ENCODE measurements around the gene TBPL1.

The TBPL1 gene

DNA sequence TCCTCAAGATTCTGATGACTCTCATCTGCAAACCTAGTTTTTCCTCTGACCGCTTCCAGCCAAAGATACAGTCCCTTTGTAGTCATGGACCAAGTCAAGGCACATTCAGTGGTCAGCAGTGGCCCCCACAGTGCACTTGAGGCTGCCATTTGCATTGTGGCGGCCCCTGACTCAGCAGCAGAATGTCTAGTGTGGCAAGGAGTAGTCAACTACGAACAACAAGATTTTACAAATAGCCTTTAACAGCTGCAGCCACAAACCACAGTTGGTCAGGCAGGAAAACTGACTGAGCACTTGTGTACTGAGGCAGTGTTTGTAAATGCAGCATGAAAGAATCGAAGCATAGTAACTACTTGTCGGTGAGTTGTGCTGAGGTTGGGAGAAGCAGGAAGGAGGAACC lies 49.8 kb downstream of the TBPL1 start:
- DNase-seq (ENCODE audit: extremely low read depth in 1 of 2, low read depth in 1 of 2), result no peak

DNA sequence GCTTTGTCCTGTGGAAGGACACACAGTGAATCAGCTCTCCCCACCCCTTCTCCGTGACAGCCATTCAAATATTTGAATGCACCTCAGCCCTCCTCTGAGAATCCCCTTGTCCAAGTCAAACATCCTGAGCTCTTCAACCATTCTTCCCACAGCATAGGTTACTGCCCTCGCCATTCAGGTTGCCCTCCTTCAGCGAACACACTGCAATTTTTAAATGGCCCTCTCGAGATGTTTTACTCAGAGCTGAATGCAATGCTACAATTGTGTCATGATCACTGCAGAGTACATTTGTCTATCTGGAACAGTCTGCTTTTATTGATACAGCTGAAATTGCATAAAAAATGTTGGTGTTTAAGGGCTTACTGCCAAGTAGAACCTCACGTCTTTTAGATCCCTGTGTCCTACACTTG lies 50.5 kb downstream of the TBPL1 start:
- DNase-seq (ENCODE audit: extremely low read depth in 1 of 2, low read depth in 1 of 2), result no peak

DNA sequence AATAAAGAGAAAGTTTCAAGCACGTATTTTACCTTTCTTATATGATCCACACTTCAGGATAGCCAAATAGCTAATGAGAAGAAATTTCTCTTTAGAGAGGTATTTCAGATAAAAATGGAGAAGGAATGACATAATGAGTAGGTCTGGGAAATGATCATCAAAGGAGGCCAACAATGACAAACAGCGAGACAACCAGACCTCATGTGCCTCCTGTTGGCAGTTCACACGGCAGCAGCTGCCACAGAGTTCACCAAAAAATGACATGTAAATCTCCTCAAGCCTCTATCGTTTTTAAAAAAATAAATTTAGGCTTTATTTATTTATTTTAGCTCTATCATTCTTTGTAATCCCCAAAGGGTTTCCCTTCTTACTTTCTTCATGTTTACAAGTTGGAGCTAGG lies 51.7 kb downstream of the TBPL1 start:
- DNase-seq (ENCODE audit: extremely low read depth in 1 of 2, low read depth in 1 of 2), result no peak

DNA sequence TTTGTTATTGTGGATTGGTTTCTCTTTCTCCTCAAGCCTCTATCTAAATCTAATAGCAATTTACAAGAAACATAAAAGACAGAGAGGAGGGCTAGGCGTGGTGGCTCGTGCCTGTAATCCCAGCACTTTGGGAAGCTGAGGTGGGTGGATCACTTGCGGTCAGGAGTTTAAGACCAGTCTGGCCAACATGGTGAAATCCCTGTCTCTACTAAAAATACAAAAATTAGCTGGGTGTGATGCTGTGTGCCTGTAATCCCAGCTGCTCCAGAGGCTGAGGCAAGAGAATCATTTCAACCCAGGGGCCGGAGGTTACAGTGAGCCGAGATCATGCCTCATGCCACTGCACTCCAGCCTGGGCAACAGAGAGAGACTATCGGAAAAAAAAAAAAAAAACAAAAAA lies 52.8 kb downstream of the TBPL1 start:
- no peak for DNase-seq (ENCODE audit: extremely low read depth in 1 of 2, low read depth in 1 of 2)

DNA sequence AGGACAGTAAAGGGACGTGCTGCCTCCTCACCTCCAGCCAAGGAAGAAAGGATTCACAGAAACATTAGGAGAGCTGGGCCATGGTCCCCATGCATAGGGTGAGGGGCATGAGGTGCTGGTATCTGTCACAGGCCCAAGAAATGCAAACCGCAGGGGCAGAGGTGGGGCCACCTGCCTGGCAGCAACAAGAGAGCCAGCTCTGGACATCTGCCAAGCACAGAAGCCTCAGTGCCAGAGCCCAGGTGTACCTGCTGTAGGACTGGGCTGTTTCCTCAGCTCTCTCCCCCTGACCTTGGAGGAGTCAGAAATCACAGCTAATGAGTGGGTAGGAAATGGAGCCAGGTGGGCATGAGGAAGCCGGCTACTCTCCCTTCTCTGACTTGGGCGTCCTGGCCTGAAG lies 54.1 kb downstream of the TBPL1 start:
- DNase-seq (ENCODE audit: extremely low read depth in 1 of 2, low read depth in 1 of 2), result no peak

DNA sequence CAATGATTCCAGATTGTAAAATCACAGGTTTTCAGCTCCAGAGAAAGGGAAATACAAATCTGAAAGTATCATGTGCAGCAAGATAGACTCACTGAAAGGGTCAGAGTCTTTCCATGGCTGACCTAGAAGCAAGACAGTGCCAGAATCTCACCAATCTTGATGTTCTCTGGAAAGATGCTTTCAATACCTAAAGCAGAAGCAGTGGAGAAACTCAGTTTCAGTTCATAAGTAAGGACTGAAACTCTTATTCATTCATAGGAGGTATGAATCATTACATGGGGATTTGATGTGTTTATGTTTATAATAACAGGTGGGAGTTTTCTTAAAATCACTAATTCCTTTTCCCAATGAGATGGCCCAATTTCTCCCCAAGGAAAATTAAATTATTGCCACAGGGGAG lies 56.9 kb downstream of the TBPL1 start:
- no peak for DNase-seq (ENCODE audit: extremely low read depth in 1 of 2, low read depth in 1 of 2)

DNA sequence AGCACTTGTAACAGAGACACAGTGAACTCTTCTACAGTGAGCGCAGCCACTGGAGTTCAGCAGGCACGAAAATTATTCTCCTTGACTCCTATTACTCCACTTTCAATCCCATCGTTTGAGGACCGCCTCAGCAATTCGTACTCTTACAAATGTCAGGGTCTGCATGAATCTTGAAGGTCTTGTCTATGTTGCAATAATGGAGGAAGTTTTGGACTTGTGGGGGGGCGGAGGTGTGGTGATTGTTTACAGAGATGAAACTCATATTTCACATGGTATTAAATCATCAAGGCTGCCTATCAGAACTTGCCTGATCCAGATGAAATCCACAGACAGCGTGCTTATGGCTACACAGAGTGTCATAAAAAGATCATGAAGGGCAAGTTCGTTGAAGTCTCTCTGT lies 57.4 kb downstream of the TBPL1 start:
- DNase-seq (ENCODE audit: extremely low read depth in 1 of 2, low read depth in 1 of 2), result no peak

DNA sequence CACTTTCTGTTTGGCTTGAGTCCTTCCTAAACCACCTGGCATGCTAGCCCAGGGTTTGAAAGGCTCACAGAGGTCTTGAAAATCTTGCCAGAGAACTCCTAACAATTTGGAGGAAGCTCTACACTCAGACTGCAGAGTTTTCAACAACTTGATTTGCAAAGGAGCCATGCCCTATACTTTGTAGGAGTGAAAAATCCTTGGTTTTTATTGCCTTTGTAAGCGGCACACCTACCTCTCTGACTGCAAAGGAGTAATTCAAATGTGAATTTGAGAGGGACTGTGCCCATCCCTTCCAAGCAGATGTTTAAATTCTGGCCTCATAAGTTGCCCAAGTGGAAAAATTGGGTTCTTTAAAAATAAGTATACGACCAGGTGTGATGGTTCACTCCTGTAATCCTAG lies 58.0 kb downstream of the TBPL1 start:
- no peak for DNase-seq (ENCODE audit: extremely low read depth in 1 of 2, low read depth in 1 of 2)

DNA sequence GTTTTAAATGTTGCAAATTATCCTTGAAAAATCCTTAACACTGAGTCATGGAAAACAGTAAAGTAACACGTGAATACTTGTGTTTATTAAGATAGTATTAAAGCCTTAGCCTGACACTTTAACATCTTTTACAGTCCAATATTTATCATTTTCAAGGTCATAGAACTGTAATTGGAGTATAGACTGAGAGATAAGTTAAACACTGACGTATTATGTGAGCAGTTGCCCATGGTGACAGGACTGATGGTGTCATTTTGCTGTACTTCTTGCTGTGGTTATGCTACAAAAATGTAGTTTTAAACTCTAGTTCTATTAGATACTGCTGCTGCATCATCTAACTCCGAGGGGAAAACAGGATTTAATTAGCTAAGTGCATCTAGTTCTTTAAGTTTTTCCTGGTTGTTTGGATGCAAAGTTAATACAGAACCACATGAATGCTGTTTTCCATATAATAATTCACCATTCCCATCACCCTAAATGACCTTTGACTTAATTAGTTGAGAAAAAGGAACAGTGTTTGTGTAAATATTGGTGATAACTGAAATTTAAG lies 61.6 kb downstream of the TBPL1 start:
- no peak for DNase-seq (ENCODE audit: extremely low read depth in 1 of 2, low read depth in 1 of 2)

DNA sequence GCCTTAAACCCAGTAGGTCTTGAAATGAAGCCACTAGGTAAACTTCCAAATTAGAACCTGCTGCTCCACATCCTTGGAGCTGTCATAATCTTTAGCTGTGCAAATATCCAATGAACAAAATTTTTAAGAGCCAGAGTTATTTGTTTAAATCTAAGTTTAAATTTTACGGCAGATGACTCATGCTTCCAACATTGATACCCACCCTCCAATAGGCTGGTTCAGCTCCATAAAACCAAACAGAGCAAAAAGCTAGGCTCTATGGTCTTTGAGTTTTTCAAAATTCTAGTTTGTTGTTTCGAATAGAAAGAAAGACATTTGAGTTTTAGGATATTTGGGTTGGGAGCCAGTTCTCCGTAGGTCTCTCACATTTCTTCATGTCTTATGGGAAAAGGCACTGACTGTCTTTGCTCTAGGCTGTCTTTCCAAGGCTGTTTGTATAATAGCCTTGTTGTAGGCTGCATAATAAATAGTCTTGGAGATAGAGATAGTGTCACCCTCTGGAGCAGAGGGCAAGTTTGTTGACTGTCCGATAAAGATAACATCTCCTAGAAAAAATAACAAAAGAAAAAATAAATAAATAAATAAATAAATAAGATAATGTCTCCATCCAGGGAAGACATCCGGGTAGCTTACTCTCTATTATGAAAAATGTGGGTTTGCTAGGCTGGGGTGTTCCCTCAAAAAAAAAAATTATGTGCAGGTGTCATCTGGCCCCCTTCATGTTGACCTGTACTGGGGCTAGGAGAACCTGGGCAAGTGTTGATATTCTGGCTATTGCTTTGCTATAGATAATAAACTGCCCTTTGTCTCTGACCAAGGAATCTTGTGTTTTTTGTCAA lies 62.9 kb downstream of the TBPL1 start:
- no peak for DNase-seq (ENCODE audit: extremely low read depth in 1 of 2, low read depth in 1 of 2)

DNA sequence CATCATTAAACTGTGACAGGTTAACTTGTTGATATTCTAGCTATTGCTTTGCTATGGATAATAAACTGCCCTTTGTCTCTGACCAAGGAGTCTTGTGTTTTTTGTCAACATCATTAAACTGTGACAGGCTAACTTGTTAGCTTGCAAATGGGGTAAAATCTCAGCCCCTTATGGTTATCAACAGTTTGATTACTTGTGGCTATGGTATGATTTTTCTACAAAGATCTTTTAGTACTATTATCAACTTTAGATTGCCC lies 63.5 kb downstream of the TBPL1 start:
- DNase-seq (ENCODE audit: extremely low read depth in 1 of 2, low read depth in 1 of 2), result no peak

DNA sequence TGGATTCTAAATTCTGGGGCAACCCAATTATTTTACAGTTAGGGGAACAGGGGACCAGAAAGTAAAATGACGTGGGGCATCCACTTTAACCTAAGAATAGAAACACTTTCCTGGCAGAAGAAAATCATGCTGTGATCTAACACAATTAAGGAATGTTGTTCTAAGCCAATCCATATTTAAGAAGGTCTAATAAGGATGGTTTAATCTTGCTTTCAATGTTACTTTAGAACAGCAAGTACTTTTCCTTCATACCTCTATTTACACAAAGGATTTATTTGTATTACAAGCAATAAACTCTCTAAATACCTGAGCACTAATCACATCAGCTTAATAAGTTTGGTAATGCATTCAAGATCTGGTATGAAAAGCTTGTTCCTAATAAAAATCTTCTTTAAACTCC lies 67.0 kb downstream of the TBPL1 start:
- DNase-seq (ENCODE audit: extremely low read depth in 1 of 2, low read depth in 1 of 2), result no peak

DNA sequence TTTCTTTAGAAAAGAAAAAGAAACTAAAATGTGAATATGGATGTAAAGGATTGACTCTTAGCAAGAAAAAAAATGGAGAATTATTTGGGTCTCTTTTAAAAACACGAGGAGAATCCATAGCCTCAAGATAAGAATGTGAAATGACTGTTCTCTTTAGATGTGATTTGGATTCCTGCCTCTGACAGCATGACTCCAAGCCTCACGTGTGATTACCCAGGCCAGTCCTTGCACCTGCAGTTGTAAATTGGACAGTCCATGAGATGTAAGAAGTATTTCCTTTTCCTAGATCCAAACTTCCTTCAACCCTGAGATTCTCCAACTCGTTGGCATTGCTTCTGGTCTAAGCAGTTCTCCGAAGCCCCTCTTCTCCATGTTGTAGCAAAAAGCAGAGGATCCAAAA lies 67.5 kb downstream of the TBPL1 start:
- DNase-seq (ENCODE audit: extremely low read depth in 1 of 2, low read depth in 1 of 2), result no peak

DNA sequence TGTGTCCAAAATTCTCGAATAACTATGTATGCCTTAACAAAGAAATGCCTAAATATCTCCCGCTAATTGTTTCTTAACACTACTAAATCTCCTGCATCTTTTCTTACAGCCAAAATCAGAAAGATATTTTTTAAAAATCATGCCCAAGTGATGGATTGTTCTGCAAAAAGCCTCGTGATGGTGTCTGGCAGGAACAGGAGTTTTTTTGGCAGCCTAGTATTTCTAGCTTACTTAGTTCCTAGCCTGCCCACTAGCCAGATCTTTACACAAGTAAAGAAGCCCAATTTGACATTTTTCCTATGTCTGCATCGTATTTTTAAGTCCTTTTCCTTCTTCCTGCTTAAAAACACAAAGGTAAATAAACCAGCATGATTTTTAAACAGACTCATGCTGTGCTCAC lies 67.9 kb downstream of the TBPL1 start:
- DNase-seq (ENCODE audit: extremely low read depth in 1 of 2, low read depth in 1 of 2), result no peak

DNA sequence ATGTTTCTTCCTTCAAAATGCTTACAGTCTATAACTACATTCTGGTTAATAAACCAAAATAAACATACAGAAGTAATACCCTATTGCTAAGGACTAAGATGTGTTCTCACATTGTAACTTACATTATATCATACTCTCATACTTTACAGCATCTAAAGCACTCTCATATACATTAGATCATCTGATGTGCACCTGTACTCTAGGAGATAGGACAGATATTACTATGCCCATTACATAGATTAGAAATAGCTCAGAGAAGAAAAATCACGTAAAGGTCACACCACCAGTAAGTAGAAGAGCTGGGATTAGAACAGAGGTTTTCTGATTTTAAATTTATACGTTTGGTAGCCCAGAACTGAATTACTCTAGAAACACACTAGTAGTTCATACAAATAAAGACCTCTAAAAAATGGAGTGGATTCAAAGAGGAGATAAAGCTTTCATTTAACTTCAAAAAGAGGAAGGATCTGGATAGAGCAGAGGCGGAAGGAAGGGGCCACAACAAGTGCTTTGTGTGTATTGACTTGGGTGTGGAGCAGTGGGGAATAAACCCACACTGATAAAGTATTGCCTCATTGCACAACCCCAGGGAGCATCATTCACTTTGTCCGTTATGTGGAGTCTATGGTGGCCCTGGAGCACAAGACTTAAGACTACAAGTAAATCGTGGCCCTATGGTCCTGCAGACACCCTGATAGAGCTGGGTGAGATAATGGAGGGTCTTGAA lies 68.5 kb downstream of the TBPL1 start:
- DNase-seq (ENCODE audit: extremely low read depth in 1 of 2, low read depth in 1 of 2), result no peak

DNA sequence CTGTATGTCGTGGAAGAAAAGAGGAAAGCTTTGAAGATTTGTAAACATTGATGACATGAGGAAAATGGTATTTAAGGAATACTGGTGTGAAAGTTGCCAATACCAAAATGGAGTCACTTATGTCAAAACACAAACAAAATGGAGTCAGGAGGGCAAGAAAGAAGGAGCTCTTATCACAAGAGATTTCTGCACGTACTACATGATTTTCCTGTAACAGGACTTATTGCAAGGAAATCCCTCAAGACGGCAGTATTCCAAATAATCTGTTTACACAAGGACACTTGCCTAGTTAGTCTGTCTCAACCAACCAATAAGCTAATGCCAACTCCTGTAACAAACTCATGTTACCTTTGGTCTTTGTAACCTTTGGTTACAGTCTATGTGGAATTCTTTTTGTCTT lies 69.6 kb downstream of the TBPL1 start:
- no peak for DNase-seq (ENCODE audit: extremely low read depth in 1 of 2, low read depth in 1 of 2)

DNA sequence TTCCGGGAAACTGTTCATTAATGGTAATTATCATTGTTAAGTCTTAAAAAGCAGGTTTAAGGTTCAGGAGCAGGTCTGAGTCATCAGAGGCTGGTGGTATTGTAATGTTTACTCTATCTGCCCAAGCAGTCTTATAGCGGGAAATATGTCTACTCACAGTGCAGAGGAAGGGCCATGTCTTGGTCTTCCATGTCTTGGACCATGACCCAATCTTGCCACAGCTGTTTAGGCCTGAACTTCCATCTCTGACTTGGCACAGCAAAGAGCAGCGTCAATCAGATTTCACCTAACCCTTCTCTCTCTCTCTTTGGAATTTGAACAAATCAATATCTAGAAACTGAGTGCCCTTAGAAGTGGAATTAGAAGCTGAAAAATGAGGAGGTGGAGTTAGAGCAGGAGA lies 73.6 kb downstream of the TBPL1 start:
- DNase-seq (ENCODE audit: extremely low read depth in 1 of 2, low read depth in 1 of 2), result no peak

DNA sequence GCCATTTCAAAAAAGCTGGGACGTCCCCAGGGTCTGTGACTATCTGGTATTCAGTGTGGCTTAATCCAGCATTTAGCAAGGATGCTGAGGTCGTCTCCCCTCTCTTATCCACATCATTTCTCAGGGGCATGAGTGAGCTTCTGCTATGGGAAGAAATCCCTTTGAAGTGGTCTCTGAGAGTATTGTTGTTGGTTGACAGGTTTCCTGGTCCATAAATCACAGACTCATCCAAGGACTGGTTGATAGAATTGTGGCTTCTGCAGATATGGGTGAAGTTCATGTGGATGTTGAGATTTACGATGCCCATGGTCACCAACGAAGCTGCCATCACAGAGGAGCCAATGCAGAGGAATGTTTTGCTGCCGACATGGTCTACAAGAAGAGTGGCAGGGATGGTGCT lies 75.4 kb downstream of the TBPL1 start:
- no peak for DNase-seq (ENCODE audit: extremely low read depth in 1 of 2, low read depth in 1 of 2)

DNA sequence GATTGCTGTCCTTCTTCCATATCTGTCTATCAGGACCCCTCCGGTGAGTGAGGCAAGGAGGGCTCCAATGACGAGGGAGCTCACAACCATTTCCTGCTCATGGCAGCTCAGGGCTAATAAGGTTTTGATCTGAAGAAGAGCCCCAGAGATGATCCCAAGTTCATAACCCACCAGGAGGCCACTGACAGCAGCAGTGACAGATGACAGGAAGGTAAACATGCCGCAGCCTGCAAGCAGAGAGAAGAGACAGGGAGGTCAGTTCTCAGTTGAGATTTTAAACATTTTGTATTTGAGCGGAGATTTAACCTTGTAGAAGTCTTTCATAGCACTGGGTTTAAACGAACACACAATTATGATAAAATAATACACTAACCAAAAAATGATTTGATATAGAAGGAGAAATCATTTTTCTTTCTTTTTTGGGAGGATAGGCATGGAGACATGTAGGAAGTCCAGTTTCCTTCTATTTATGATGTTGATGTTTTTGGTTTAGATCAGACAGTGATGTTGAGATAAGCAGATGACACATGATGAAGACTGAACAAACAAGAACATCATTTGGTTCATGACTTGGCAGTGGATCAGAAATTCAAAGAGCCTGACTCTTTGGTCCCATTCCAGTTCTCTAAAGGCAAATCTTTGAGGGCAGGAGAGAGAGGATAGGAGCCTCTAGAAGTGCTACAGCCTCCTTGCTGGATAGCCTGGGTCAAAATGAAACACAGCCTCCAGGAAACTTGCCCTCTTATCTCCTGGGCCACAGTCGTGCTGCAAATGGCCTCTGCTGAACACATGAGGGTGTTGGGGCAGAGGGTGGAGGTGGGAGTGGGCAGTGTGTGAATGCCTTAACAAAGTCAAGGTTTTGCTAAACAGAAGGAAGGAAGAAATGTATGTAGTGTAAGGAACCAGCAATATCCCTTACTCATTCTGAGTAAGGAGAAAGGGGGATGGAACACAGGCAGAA lies 76.8 kb downstream of the TBPL1 start:
- no peak for DNase-seq (ENCODE audit: extremely low read depth in 1 of 2, low read depth in 1 of 2)

DNA sequence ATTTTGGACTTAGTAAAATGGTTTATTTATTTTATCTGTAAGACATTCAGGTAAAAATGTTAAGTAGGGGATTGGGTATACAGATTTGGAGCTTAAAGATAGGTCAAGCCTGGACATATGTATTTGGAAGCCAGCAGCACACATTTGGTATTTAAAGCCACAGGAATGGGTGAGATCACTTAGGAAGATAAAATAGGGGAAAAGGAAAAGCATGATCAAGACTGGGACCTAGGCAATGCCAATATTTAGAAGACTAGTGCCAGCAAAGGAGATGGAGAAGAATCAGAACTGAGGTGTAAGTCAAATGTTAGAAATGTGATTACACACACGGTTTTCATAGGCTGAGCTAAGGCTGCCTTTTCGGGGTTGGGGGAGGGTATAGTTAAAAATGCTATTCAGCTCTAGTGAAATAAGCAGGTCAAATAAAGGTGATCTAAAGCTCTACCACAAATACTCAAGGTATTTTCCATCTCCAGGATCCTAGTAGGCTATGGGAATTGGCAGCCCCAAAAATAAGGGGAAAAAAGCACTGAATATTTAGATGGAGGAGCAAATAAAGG lies 78.8 kb downstream of the TBPL1 start:
- no peak for DNase-seq (ENCODE audit: extremely low read depth in 1 of 2, low read depth in 1 of 2)

DNA sequence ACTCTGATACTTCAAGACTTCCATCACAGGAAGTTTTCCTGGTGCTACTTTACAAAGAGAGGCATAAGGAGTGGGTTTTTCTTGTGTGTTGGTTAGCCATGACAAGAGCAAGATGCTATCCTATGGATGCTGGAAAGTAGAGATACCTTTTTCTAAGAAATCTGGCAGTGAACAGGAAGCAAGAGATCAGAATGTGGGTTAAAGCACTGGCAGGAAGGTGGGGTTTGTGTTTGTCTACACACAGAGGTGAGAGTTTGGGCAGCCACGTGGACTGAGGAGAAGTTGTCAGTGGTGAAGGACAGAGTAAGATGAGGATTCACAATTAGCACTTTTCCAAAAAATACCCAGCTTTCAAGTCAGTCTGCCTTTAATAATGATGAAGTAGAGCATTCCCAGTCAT lies 81.5 kb downstream of the TBPL1 start:
- no peak for DNase-seq (ENCODE audit: extremely low read depth in 1 of 2, low read depth in 1 of 2)

Data from stimulated activated CD8-positive, alpha-beta memory T cell treated with anti-CD3 and anti-CD28 coated beads, Interleukin-7, amount 100 ng/mL, for 48 hours (primary cell).